HG03159 (cell line): ENCODE results near the gene CDC14B.
"Not testable (repeated sequence)": the region's sequence is repeated elsewhere in the genome, so short reads cannot be mapped to it uniquely, and the experiment has no call there.

Source experiments
- ATAC-seq: cut with Tn5 transposase; IDR thresholded peaks from one replicate; pipeline ENCODE4 v1.9.1; 2021; ENCODE audit warnings: mild to moderate bottlenecking, moderate library complexity; ENCODE audit not compliant: unreplicated experiment

The CDC14B gene

GRCh38 chr9:96503918-96504317 lies 115.7 kb downstream of the CDC14B start:
- ATAC-seq, result no peak

- ATAC-seq, result not testable (repeated sequence)
Observed at GRCh38 chr9:96503374-96503748, 116.3 kb downstream of the CDC14B start.

- no peak for ATAC-seq
Observed at GRCh38 chr9:96502539-96503373, 116.9 kb downstream of the CDC14B start.

- ATAC-seq, result no peak
Observed at GRCh38 chr9:96501633-96502538, 117.8 kb downstream of the CDC14B start.

- ATAC-seq, result no peak
Observed at GRCh38 chr9:96500696-96501632, 118.7 kb downstream of the CDC14B start.

- no peak for ATAC-seq
Observed at GRCh38 chr9:96499257-96499656, 120.4 kb downstream of the CDC14B start.

GRCh38 chr9:96498796-96499195 lies 120.8 kb downstream of the CDC14B start:
- ATAC-seq, result no peak

GRCh38 chr9:96497117-96497399 lies 122.6 kb downstream of the CDC14B start:
- no peak for ATAC-seq

GRCh38 chr9:96496368-96497116 lies 123.1 kb downstream of the CDC14B start:
- ATAC-seq, result no peak

- ATAC-seq, result no peak
Observed at GRCh38 chr9:96495341-96495740, 124.3 kb downstream of the CDC14B start.

- ATAC-seq, result no peak
Observed at GRCh38 chr9:96494215-96494800, 125.3 kb downstream of the CDC14B start.

GRCh38 chr9:96493757-96494156 lies 125.9 kb downstream of the CDC14B start:
- ATAC-seq, result no peak

GRCh38 chr9:96492993-96493531 lies 126.6 kb downstream of the CDC14B start:
- ATAC-seq, result no peak

GRCh38 chr9:96491880-96492525 lies 127.6 kb downstream of the CDC14B start:
- no peak for ATAC-seq

GRCh38 chr9:96491079-96491879 lies 128.4 kb downstream of the CDC14B start:
- no peak for ATAC-seq

- ATAC-seq, result no peak
Observed at GRCh38 chr9:96490534-96491078, 129.0 kb downstream of the CDC14B start.

GRCh38 chr9:96489482-96489979 lies 130.1 kb downstream of the CDC14B start:
- no peak for ATAC-seq

- ATAC-seq, result no peak
Observed at GRCh38 chr9:96487949-96488348, 131.7 kb downstream of the CDC14B start.
